Neural progenitor cell (in vitro differentiated cells): ENCODE data around the gene RAI14. TPM values are rescaled to one million over a fixed set of nuclear protein-coding genes. Genes with fewer than 3 reads are reported as not detected.

ENCODE experiments used
- DNase-seq: peaks from one replicate; pipeline ENCODE4 v3.0.0-alpha.2; 2016; ENCODE audit warnings: low spot score
- H2AFZ ChIP-seq: fragments of 200-600 bp; sonication (generic); replicated peaks from 2 replicates; pipeline ENCODE4 v1.6.1; 2016; ENCODE audit warnings: antibody characterized with exemption
- H3F3A ChIP-seq: fragments of 200-600 bp; sonication (generic); 2 replicates; pipeline ENCODE4 v1.6.1; 2016; ENCODE audit warnings: antibody characterized with exemption, low read depth
- H3K27ac ChIP-seq: fragments of 200-600 bp; sonication (generic); 2 replicates; pipeline ENCODE4 v1.5.1; 2016; ENCODE audit warnings: mild to moderate bottlenecking
- H3K27me3 ChIP-seq: fragments of 200-600 bp; sonication (generic); 2 replicates; pipeline ENCODE4 v1.6.1; 2016; ENCODE audit warnings: mild to moderate bottlenecking, moderate library complexity
- H3K36me3 ChIP-seq: fragments of 200-600 bp; sonication (generic); 2 replicates; pipeline ENCODE4 v1.5.1; 2016
- H3K4me1 ChIP-seq: fragments of 200-600 bp; sonication (generic); 2 replicates; pipeline ENCODE4 v1.6.1; 2016; ENCODE audit warnings: mixed run types
- H3K4me2 ChIP-seq: fragments of 200-600 bp; sonication (generic); 2 replicates; pipeline ENCODE4 v1.6.1; 2016
- H3K4me3 ChIP-seq: fragments of 200-600 bp; sonication (generic); 2 replicates; pipeline ENCODE4 v1.5.1; 2016
- H3K79me2 ChIP-seq: fragments of 200-600 bp; sonication (generic); 2 replicates; pipeline ENCODE4 v1.6.1; 2016; ENCODE audit warnings: low read depth
- H3K9ac ChIP-seq: fragments of 200-600 bp; sonication (generic); 2 replicates; pipeline ENCODE4 v1.6.1; 2016
- H3K9me3 ChIP-seq: fragments of 200-600 bp; sonication (generic); 2 replicates; pipeline ENCODE4 v1.5.1; 2016; ENCODE audit warnings: low read depth
- H4K20me1 ChIP-seq: fragments of 200-600 bp; sonication (generic); 2 replicates; pipeline ENCODE4 v1.6.1; 2016; ENCODE audit warnings: low read depth
- H3K27ac Mint-ChIP-seq: 3 replicates; pipeline ENCODE4 v1.8.0; 2021; ENCODE audit warnings: mixed read lengths
- H3K27me3 Mint-ChIP-seq: 2 replicates; pipeline ENCODE4 v1.8.0; 2022; ENCODE audit warnings: low read depth, mild to moderate bottlenecking, inconsistent platforms, moderate library complexity, mixed read lengths; ENCODE audit not compliant: insufficient read depth
- H3K36me3 Mint-ChIP-seq: 3 replicates; pipeline ENCODE4 v1.8.0; 2021; ENCODE audit warnings: mixed read lengths
- H3K4me1 Mint-ChIP-seq: 3 replicates; pipeline ENCODE4 v1.8.0; 2021; ENCODE audit warnings: mixed read lengths
- H3K4me3 Mint-ChIP-seq: 3 replicates; pipeline ENCODE4 v1.8.0; 2021; ENCODE audit warnings: mild to moderate bottlenecking, moderate library complexity, mixed read lengths
- H3K9me3 Mint-ChIP-seq: 3 replicates; pipeline ENCODE4 v1.8.0; 2020; ENCODE audit warnings: mixed read lengths
- CTCF ChIP-seq: fragments of 200-600 bp; sonication (generic); IDR thresholded peaks from 2 replicates; pipeline ENCODE4 v1.5.1; 2017; ENCODE audit warnings: antibody characterized with exemption, mild to moderate bottlenecking
- EZH2 ChIP-seq: fragments of 200-600 bp; sonication (generic); IDR thresholded peaks from 2 replicates; pipeline ENCODE4 v1.6.1; 2017; ENCODE audit warnings: antibody characterized with exemption, mild to moderate bottlenecking, moderate library complexity
- EZH2phosphoT487 ChIP-seq: fragments of 200-600 bp; sonication (generic); IDR thresholded peaks from 2 replicates; pipeline ENCODE4 v1.6.1; 2017; ENCODE audit warnings: antibody characterized with exemption
- total RNA-seq: library from RNA; depleted of rRNA; stranded (reverse); fragments of >200 nt; gene quantifications from 2 replicates; pipeline ENCODE4 v1.2.3, GENCODE V29; 2015; ENCODE audit warnings: low replicate concordance

The RAI14 gene
- total RNA-seq, 1 donor from 2014 or later = 54.6 TPM

- H3K27me3 ChIP-seq = no peaks in the 10 kb centered on the region
- H3K27ac ChIP-seq = no peak overlapping the region
- H3K4me1 Mint-ChIP-seq = peaks cover 16% of the 10 kb centered on the region
- H3F3A ChIP-seq = no peaks in the 10 kb centered on the region
- no peak for TF ChIP-seq EZH2
- TF ChIP-seq CTCF = no peak
- no peak for TF ChIP-seq EZH2phosphoT487
- H3K9me3 ChIP-seq = no peaks in the 10 kb centered on the region
- no peak overlapping the region for H3K9ac ChIP-seq
- DNase-seq = no peak
- H3K27me3 Mint-ChIP-seq = peaks cover 2% of the 10 kb centered on the region
- H2AFZ ChIP-seq = no peak overlapping the region
- no peak overlapping the region for H3K27ac Mint-ChIP-seq
- no peaks in the 10 kb centered on the region for H3K4me1 ChIP-seq
- H3K4me3 Mint-ChIP-seq = no peak overlapping the region
- no peaks in the 10 kb centered on the region for H4K20me1 ChIP-seq
- no peaks in the 10 kb centered on the region for H3K36me3 ChIP-seq
- no peaks in the 10 kb centered on the region for H3K79me2 ChIP-seq
- no peak overlapping the region for H3K4me2 ChIP-seq
- peaks cover 2% of the 10 kb centered on the region for H3K36me3 Mint-ChIP-seq
- no peaks in the 10 kb centered on the region for H3K9me3 Mint-ChIP-seq
- no peak overlapping the region for H3K4me3 ChIP-seq
Observed at GRCh38 chr5:34858790-34859189, 202.7 kb downstream of the RAI14 start.

GRCh38 chr5:34859253-34859652 lies 203.1 kb downstream of the RAI14 start:
- H3K9me3 Mint-ChIP-seq = no peaks in the 10 kb centered on the region
- H2AFZ ChIP-seq = no peak overlapping the region
- no peak for DNase-seq
- H3K9me3 ChIP-seq = no peaks in the 10 kb centered on the region
- peaks cover 2% of the 10 kb centered on the region for H3K36me3 Mint-ChIP-seq
- no peak overlapping the region for H3K4me2 ChIP-seq
- no peak overlapping the region for H3K27ac Mint-ChIP-seq
- no peak overlapping the region for H3K4me3 ChIP-seq
- no peaks in the 10 kb centered on the region for H3K36me3 ChIP-seq
- H3K4me1 ChIP-seq = no peaks in the 10 kb centered on the region
- H3K27ac ChIP-seq = no peak overlapping the region
- no peaks in the 10 kb centered on the region for H3F3A ChIP-seq
- peaks cover 2% of the 10 kb centered on the region for H3K27me3 Mint-ChIP-seq
- no peaks in the 10 kb centered on the region for H4K20me1 ChIP-seq
- H3K79me2 ChIP-seq = no peaks in the 10 kb centered on the region
- H3K27me3 ChIP-seq = no peaks in the 10 kb centered on the region
- no peak for TF ChIP-seq CTCF
- TF ChIP-seq EZH2phosphoT487 = no peak
- TF ChIP-seq EZH2 = no peak
- H3K4me1 Mint-ChIP-seq = peaks cover 12% of the 10 kb centered on the region
- H3K4me3 Mint-ChIP-seq = no peak overlapping the region
- H3K9ac ChIP-seq = no peak overlapping the region

GRCh38 chr5:34863946-34864345 lies 207.8 kb downstream of the RAI14 start:
- no peak overlapping the region for H3K4me3 Mint-ChIP-seq
- H3K27ac ChIP-seq = no peak overlapping the region

More at GRCh38 chr5:34863946-34864345, 207.8 kb downstream of the RAI14 start:
- Histone ChIP-seq H3K27me3 (no peaks in the 10 kb centered on the region), H4K20me1 (no peaks in the 10 kb centered on the region), H3K9me3 (no peaks in the 10 kb centered on the region), H3K79me2 (no peaks in the 10 kb centered on the region), H3K4me3 (no peak overlapping the region), H3K4me1 (no peaks in the 10 kb centered on the region), H3F3A (no peaks in the 10 kb centered on the region), H3K9ac (no peak overlapping the region), H2AFZ (no peak overlapping the region), H3K36me3 (no peaks in the 10 kb centered on the region), H3K4me2 (no peak overlapping the region)
- no peak for DNase-seq
- H3K9me3 Mint-ChIP-seq = no peaks in the 10 kb centered on the region
- peaks cover 5% of the 10 kb centered on the region for H3K4me1 Mint-ChIP-seq
- peaks cover 2% of the 10 kb centered on the region for H3K27me3 Mint-ChIP-seq
- H3K36me3 Mint-ChIP-seq = no peaks in the 10 kb centered on the region
- H3K27ac Mint-ChIP-seq = no peak overlapping the region
- TF ChIP-seq CTCF (no peak), EZH2phosphoT487 (no peak), EZH2 (no peak)
